ENCODE data around the gene DEXI. TPM values are rescaled to one million over a fixed set of nuclear protein-coding genes. Genes with fewer than 3 reads are reported as not detected.

The DEXI gene
- total and polyA plus RNA-seq, 12 donors, result 52.6 to 303 (median 97.1) TPM

DNA sequence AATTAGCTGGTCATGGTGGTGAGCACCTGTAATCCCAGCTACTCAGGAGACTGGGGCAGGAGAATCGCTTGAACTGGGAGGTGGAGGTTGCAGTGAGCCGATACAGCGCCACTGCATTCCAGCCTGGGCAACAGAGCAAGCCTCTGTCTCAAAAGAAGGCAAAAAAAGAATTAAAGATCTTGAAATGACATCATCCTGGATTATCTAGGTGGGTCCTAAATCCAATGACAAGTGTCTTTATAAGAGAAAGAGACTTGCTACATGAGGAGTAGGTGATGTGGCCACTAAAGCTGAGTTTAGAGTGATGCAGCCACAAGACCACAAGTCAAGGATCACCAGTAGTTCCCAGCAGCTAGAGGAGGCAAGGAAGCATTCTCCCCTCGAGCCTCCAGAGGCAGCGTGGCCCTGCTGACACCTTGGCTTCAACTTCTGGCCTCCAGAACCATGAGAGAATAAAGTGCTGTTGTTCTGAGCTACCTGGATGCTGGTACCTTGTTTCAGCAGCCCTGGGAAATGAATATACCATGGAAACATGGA is 49.4 kb downstream of the DEXI start:
- Histone ChIP-seq H3K27ac (no peak overlapping the region), H3K4me1 (replicated peaks in 1 of 2) (no peaks in the 10 kb centered on the region)
- 77 to 97% (median 82%) methylated on average over 3 to 5 of the region's 5 CpGs for WGBS, 4 donors

DNA sequence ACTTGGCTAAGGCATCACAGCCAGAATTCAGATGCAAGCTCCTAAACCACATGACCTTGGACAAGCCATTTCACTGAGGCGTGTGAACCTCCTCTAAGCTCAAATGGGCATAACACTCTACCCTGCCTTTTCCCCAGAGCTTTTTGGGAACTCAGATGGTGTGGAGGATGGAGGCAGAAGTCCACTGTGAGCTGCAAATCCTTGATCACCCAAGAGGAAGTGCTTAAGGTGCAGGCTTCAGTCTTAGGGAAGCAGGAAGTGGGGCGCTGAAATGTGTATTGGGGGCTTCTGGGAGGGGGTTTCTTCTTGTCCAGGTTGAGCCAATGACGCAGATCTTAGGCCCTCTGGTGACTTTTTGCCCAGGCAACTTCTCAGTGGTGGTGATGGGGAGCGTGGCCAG is 52.4 kb downstream of the DEXI start:
- Histone ChIP-seq H3K27ac (no peak overlapping the region), H3K4me1 (replicated peaks in 1 of 2) (no peaks in the 10 kb centered on the region), H3K27me3 (no peaks in the 10 kb centered on the region), H3K9me3 (replicated peaks in 1 of 3) (no peaks in the 10 kb centered on the region), H3K36me3 (replicated peaks in 1 of 2) (no peaks in the 10 kb centered on the region), H3K4me3 (no peak overlapping the region)
- WGBS, 4 donors, result 60 to 100% (median 74%) methylated on average over 1 to 4 of the region's 4 CpGs
- no peak for DNase-seq
- intact Hi-C loops (cut with DNase I), result no loop called here
- no peak for TF ChIP-seq POLR2A (IDR thresholded peaks at IDR 0.05)
- TF ChIP-seq, protein P1, sequence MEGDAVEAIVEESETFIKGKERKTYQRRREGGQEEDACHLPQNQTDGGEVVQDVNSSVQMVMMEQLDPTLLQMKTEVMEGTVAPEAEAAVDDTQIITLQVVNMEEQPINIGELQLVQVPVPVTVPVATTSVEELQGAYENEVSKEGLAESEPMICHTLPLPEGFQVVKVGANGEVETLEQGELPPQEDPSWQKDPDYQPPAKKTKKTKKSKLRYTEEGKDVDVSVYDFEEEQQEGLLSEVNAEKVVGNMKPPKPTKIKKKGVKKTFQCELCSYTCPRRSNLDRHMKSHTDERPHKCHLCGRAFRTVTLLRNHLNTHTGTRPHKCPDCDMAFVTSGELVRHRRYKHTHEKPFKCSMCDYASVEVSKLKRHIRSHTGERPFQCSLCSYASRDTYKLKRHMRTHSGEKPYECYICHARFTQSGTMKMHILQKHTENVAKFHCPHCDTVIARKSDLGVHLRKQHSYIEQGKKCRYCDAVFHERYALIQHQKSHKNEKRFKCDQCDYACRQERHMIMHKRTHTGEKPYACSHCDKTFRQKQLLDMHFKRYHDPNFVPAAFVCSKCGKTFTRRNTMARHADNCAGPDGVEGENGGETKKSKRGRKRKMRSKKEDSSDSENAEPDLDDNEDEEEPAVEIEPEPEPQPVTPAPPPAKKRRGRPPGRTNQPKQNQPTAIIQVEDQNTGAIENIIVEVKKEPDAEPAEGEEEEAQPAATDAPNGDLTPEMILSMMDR (IDR thresholded peaks at IDR 0.05), result no peak

More for the DNA sequence above, 49.4 kb downstream of the DEXI start:
- DNase-seq, result no peak
- TF ChIP-seq, protein P1 (IDR thresholded peaks at IDR 0.05), result no peak
- TF ChIP-seq POLR2A (IDR thresholded peaks at IDR 0.05), result no peak
- Histone ChIP-seq H3K36me3 (replicated peaks in 1 of 2) (no peaks in the 10 kb centered on the region), H3K4me3 (no peak overlapping the region), H3K27me3 (no peaks in the 10 kb centered on the region), H3K9me3 (replicated peaks in 1 of 3) (no peaks in the 10 kb centered on the region)
- intact Hi-C loops (cut with DNase I), result no loop called here

DNA sequence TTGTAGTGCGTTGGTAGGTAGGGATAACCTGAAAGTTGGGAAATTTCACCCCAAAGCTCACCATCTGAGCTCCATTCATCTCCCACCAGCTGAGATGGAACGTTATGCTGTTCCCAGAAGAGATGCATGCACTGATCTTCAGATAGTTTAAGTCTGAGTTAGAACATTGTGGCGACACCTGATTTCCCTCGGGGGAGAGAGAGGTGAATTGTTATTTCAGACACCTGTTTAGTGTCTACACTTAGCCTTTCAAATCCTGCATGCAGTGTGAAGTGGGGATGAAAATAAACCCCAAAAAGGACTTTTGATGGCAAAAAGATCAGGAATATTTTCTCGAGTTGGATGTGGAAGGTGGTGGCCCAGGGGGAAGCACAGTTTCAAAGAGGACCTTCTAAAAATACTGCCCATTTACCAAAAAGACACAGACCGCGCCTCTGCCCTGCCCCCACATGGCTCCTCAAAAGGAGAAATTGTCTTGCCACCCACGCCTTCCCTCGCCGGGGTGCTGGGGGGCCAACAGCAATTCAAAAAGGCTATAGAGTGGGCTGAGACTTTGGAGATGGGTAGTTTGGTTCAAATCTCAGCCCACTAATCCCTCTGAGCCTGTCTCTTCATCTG is 53.8 kb downstream of the DEXI start:
- H3K36me3 ChIP-seq (replicated peaks in 1 of 2), result no peaks in the 10 kb centered on the region
- no peak overlapping the region for H3K27ac ChIP-seq
- H3K4me1 ChIP-seq (replicated peaks in 1 of 2), result no peaks in the 10 kb centered on the region
- DNase-seq, result peak in 1 of 7 donors; percentile 29
- TF ChIP-seq, protein P1 (IDR thresholded peaks at IDR 0.05), result no peak
- TF ChIP-seq POLR2A (IDR thresholded peaks at IDR 0.05), result no peak
- no peaks in the 10 kb centered on the region for H3K9me3 ChIP-seq (replicated peaks in 1 of 3)
- no peaks in the 10 kb centered on the region for H3K27me3 ChIP-seq
- H3K4me3 ChIP-seq, result no peak overlapping the region
- intact Hi-C loops (cut with DNase I), result no loop called here
- WGBS, 4 donors, result 50 to 68% (median 58%) methylated on average over 10 of the region's 10 CpGs

DNA sequence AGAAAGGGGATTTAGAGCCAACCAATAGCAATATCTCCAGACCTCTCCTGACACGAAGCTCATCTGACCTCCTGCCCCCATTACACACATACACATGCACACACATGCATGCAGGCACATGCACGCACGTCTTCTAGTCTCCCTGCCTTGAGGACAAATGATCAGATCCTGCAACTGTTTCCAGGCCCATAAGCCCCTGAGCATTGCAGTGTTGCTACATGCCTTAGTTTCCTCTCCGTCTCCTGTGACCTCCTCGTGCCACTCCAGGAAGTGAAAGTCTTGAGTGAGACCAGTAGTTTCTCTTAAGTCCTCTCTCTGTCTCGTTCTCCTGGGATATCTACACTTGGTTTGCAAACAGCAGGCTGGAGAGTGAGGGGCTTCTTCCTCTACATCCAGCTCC is 57.0 kb downstream of the DEXI start:
- H3K27ac ChIP-seq, result peak overlapping the region in 2 of 5 donors; percentile 51 to 62
- no peaks in the 10 kb centered on the region for H3K9me3 ChIP-seq (replicated peaks in 1 of 3)
- H3K27me3 ChIP-seq, result no peaks in the 10 kb centered on the region
- H3K36me3 ChIP-seq (replicated peaks in 1 of 2), result no peaks in the 10 kb centered on the region
- 58 to 75% (median 64%) methylated on average over 6 of the region's 6 CpGs for WGBS, 4 donors
- peak in 1 of 7 donors; percentile 31 for DNase-seq
- intact Hi-C loops (cut with DNase I), result no loop called here
- H3K4me3 ChIP-seq, result no peak overlapping the region
- TF ChIP-seq, protein P1 (IDR thresholded peaks at IDR 0.05), result no peak
- no peak for TF ChIP-seq POLR2A (IDR thresholded peaks at IDR 0.05)
- H3K4me1 ChIP-seq (replicated peaks in 1 of 2), result no peaks in the 10 kb centered on the region

All from adrenal gland (tissue), 12 donors.